Left lung (tissue), 10 donors: ENCODE measurements around the gene TMEM141. TPM values are rescaled to one million over a fixed set of nuclear protein-coding genes. Genes with fewer than 3 reads are reported as not detected.
"Not testable (repeated sequence)": the region's sequence is repeated elsewhere in the genome, so short reads cannot be mapped to it uniquely, and the experiment has no call there.

Experiments used
- ATAC-seq: fragments of 200-7000 bp; cut with Tn5 transposase; one replicate; pipeline ENCODE4 v1.9.1; 2020; ENCODE audit warnings: moderate library complexity
- DNase-seq, 4 donors: peaks; one replicate each; pipeline ENCODE4 v3.0.0-alpha.2; 2013 to 2020
- H3K27ac ChIP-seq, 2 donors: fragments of 200-600 bp; sonication (generic) in 1 of 2; one replicate each; pipeline versions ENCODE4 v1.5.0 to v1.8.0; 2020 to 2021
- H3K27me3 ChIP-seq, 2 donors: fragments of 200-600 bp; sonication (generic) in 1 of 2; one replicate each; pipeline versions ENCODE4 v1.5.0 to v1.8.0; 2020 to 2021
- H3K36me3 ChIP-seq, 2 donors: fragments of 200-600 bp; sonication (generic) in 1 of 2; one replicate each; pipeline versions ENCODE4 v1.5.0 to v1.8.0; 2020 to 2021
- H3K4me1 ChIP-seq, 2 donors: fragments of 200-600 bp; one replicate each; pipeline ENCODE4 v1.8.0; 2021
- H3K4me3 ChIP-seq, 2 donors: fragments of 200-600 bp; sonication (generic) in 1 of 2; one replicate each; pipeline versions ENCODE4 v1.5.0 to v1.8.0; 2020 to 2021; ENCODE audit warnings: mild to moderate bottlenecking in 1 of 2
- H3K9me3 ChIP-seq, 2 donors: fragments of 200-600 bp; sonication (generic) in 1 of 2; one replicate each; pipeline versions ENCODE4 v1.5.0 to v1.8.0; 2020 to 2021
- CTCF ChIP-seq, 2 donors: fragments of 200-600 bp; sonication (generic) in 1 of 2; IDR thresholded peaks; one replicate each; pipeline versions ENCODE4 v1.5.0 to v1.8.0; 2021; ENCODE audit warnings: antibody characterized with exemption in 2 of 2
- intact Hi-C, 2 donors: fragments of 100-400 bp; cut with DNase I; formaldehyde crosslinking; loops; one replicate each; pipeline versions ENCODE4 v1.11.2 to v1.14.2; 2022
- polyA plus RNA-seq, 6 donors: library from polyadenylated mRNA; unstranded; fragments of 120-200 nt; gene quantifications; one replicate each; pipeline ENCODE4 v1.2.1, GENCODE V29; 2013; ENCODE audit not compliant: insufficient read length in 6 of 6
- total RNA-seq, 2 donors: library from RNA; stranded (reverse); fragmentation: NEBNext Ultra II Directional; extraction: Animal tissue kit (Norgen Biotek cat#: 25700); gene quantifications; one replicate each; pipeline ENCODE4 v1.2.1, GENCODE V29; 2021
- donor health status: DM: no; HTN: yes; CAD: no.
- donor health status: DM: no; HTN: no; CAD: no.

The TMEM141 gene
- total and polyA plus RNA-seq, 8 donors, result 49.3 to 76.6 (median 54.5) TPM

GRCh38 chr9:136782452-136782851 lies 8.7 kb upstream of the TMEM141 start:
- no peak overlapping the region for H3K4me3 ChIP-seq
- no peaks in the 10 kb centered on the region for H3K9me3 ChIP-seq
- DNase-seq (no peak), ATAC-seq (no peak)
- no peaks in the 10 kb centered on the region for H3K27me3 ChIP-seq
- no peak overlapping the region for H3K27ac ChIP-seq
- H3K4me1 ChIP-seq, result peaks cover 0 to under 1% of the 10 kb centered on the region in 2 donors
- TF ChIP-seq CTCF (IDR thresholded peaks at IDR 0.05), result no peak
- no peaks in the 10 kb centered on the region for H3K36me3 ChIP-seq
- intact Hi-C loops, result loop anchor here in 1 of 2 donors (10.0 kb wide), 1 partner anchor 282 kb away; no protein-coding TSS in a partner anchor

DNA sequence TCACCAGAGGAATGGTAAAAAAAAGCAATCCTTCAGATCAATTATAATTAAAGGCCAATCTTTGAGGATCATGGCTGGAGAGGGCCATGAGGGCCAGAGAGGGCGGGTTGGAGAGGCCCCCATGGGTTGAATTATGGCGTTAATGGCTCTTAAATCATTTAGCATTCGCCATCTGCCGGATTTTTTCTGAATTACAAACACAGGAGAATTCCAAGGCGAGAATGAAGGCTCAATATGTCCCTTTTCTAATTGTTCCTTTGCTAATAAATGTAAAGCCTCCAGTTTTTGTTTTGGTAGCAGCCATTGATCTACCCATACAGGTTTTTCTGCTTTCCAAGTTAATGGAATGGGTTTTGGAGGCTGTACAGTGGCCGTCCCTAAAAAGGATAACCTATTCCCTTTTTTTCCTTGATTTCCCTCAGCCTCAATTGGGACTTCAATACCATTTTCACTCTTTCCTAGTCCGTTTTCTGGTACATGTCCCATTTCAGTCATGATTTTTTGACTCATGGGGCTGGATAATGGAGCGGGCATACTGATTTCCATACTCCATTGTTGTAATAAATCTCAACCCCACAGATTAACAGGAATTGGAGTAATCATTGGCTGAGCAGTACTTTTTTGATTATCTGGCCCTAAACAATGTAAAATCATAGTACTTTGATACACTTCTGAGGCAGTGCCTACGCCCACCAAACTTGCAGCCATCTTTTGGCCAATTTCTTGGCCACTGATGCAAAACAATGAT lies 6.7 kb upstream of the TMEM141 start:
- Histone ChIP-seq H3K4me1 (peaks cover 0 to 9% of the 10 kb centered on the region in 2 donors), H3K27me3 (no peaks in the 10 kb centered on the region), H3K27ac (no peak overlapping the region), H3K9me3 (no peaks in the 10 kb centered on the region), H3K4me3 (no peak overlapping the region), H3K36me3 (no peaks in the 10 kb centered on the region)
- DNase-seq (no peak), ATAC-seq (peak; percentile 32)
- intact Hi-C loops, result loop anchor here in 1 of 2 donors (10.0 kb wide), 1 partner anchor 280 kb away; no protein-coding TSS in a partner anchor
- TF ChIP-seq CTCF (IDR thresholded peaks at IDR 0.05), result peak; percentile 40 to 56

- Histone ChIP-seq H3K4me1 (peaks cover 0 to 10% of the 10 kb centered on the region in 2 donors), H3K27me3 (no peaks in the 10 kb centered on the region), H3K27ac (no peak overlapping the region), H3K9me3 (no peaks in the 10 kb centered on the region), H3K36me3 (no peaks in the 10 kb centered on the region), H3K4me3 (no peak overlapping the region)
- intact Hi-C loops, result loop anchor here in 1 of 2 donors (10.0 kb wide), 1 partner anchor 280 kb away; no protein-coding TSS in a partner anchor
- no peak for TF ChIP-seq CTCF (IDR thresholded peaks at IDR 0.05)
- DNase-seq (no peak), ATAC-seq (peak; percentile 20)
Observed at GRCh38 chr9:136784997-136785361, 6.2 kb upstream of the TMEM141 start.

DNA sequence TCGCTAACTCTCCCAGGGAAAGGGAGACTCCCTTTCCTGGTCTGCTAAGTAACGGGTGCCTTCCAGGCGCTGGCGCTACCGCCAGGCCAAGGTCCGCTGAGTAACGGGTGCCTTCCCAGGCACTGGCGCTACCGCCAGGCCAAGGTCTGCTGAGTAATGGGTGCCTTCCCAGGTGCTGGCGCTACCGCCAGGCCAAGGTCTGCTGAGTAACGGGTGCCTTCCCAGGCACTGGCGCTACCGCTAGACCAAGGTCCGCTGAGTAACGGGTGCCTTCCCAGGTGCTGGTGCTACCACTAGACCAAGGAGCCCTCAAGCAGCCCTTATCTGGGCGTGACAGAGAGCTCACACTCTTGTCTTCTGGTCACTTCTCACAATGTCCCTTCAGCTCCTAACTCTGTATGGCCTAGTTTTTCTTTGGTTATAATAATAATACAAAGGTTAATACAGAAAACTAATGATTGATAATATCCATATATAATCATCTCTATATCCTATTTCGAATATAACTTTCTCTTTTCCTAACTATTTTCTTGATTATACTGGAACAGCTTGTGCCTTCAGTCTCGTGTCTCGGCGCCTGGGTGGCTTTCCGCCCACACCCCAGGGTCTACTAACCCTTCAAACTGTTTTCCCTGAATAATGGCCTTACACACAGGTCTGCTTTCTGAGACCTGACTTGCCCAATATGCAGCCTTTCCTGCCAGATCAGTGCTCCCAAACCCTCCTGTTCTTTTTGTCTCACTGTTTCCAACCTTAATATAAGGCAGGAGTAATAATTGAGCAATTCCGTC lies 5.4 kb upstream of the TMEM141 start:
- ATAC-seq, H3K27me3 ChIP-seq, H3K36me3 ChIP-seq, H3K9me3 ChIP-seq, H3K4me3 ChIP-seq, H3K27ac ChIP-seq: not testable (repeated sequence)
- peak in 1 of 4 donors; percentile 37 for DNase-seq
- peaks cover 0 to 18% of the 10 kb centered on the region in 2 donors for H3K4me1 ChIP-seq
- intact Hi-C loops, result loop anchor here in 1 of 2 donors (10.0 kb wide), 1 partner anchor 279 kb away; no protein-coding TSS in a partner anchor

DNA sequence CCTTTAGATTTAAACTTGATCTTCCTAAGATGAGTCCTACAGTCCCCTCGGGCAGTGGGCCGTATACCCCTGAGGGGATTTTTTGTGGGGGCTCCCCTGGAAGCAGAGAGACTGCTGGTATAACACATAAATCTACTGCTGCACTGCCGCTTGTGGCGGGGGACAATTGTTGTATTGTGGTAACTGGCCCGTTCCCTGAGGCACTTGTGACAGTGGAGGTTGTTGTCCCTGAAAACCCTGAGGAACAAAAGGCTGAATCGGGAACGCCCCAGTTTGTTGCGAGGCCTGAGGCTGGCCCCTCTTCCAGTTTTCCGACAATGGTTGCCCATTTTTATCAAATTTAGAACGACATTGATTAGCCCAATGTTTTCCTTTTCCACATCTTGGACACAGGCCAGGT lies 4.7 kb upstream of the TMEM141 start:
- Histone ChIP-seq H3K9me3 (no peaks in the 10 kb centered on the region), H3K4me1 (peaks cover 0 to 19% of the 10 kb centered on the region in 2 donors), H3K27ac (no peak overlapping the region), H3K4me3 (no peak overlapping the region), H3K27me3 (no peaks in the 10 kb centered on the region), H3K36me3 (no peaks in the 10 kb centered on the region)
- intact Hi-C loops, result loop anchor here in 1 of 2 donors (10.0 kb wide), 1 partner anchor 278 kb away; no protein-coding TSS in a partner anchor
- ATAC-seq, result no peak
- DNase-seq, result no peak
- no peak for TF ChIP-seq CTCF (IDR thresholded peaks at IDR 0.05)

GRCh38 chr9:136786983-136787382 lies 4.2 kb upstream of the TMEM141 start:
- H3K36me3 ChIP-seq, H3K9me3 ChIP-seq, DNase-seq, ATAC-seq, H3K27ac ChIP-seq, H3K27me3 ChIP-seq, H3K4me3 ChIP-seq: not testable (repeated sequence)
- intact Hi-C loops, result loop anchor here in 1 of 2 donors (10.0 kb wide), 1 partner anchor 278 kb away; no protein-coding TSS in a partner anchor
- H3K4me1 ChIP-seq, result peaks cover 4 to 25% of the 10 kb centered on the region in 2 donors
